B cell (primary cell): ENCODE results near the gene SUCLG2.

Experiments
- EZH2 ChIP-seq: IDR thresholded peaks from 2 replicates; pipeline ENCODE4 v1.6.1; 2012; ENCODE audit warnings: borderline replicate concordance, low read depth, mild to moderate bottlenecking, moderate library complexity, low read length; ENCODE audit not compliant: insufficient read depth, poor library complexity, severe bottlenecking
- TF ChIP-seq, protein P1 (sequence below): fragments of 200-600 bp; IDR thresholded peaks from one replicate; pipeline ENCODE4 v1.8.0; 2022; ENCODE audit warnings: antibody characterized with exemption, mild to moderate bottlenecking

DNA sequence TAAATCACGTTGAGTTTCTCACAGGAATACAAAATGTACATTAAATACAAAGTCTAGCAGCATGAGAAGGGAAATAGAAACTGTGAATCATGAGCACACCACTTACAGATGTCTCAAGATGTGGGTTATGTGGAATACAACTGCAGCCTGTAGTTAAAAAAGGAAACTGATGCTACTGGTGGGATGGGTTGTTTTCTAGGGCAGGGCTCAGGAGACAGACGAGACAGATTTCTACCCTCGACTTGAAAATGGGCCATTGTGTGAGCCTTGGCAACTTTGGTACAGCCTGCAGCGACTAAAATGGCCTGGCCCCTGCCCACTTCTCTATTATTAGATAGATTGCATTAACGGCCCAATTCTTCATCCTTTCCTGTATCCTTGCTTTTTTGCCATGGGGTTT is 293.1 kb downstream of the SUCLG2 start:
- TF ChIP-seq EZH2, result no peak
- TF ChIP-seq, protein P1, sequence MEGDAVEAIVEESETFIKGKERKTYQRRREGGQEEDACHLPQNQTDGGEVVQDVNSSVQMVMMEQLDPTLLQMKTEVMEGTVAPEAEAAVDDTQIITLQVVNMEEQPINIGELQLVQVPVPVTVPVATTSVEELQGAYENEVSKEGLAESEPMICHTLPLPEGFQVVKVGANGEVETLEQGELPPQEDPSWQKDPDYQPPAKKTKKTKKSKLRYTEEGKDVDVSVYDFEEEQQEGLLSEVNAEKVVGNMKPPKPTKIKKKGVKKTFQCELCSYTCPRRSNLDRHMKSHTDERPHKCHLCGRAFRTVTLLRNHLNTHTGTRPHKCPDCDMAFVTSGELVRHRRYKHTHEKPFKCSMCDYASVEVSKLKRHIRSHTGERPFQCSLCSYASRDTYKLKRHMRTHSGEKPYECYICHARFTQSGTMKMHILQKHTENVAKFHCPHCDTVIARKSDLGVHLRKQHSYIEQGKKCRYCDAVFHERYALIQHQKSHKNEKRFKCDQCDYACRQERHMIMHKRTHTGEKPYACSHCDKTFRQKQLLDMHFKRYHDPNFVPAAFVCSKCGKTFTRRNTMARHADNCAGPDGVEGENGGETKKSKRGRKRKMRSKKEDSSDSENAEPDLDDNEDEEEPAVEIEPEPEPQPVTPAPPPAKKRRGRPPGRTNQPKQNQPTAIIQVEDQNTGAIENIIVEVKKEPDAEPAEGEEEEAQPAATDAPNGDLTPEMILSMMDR, result no peak
